Adrenal gland (tissue), 12 donors: ENCODE measurements around the gene FMN1. TPM values are rescaled to one million over a fixed set of nuclear protein-coding genes. Genes with fewer than 3 reads are reported as not detected.

Experiments
- DNase-seq, 7 donors: peaks; one replicate each; pipeline ENCODE4 v3.0.0-alpha.2; 2019 to 2020
- H3K27ac ChIP-seq, 5 donors: fragments of 200-600 bp; sonication (generic) in 4 of 5; 1 replicate in 3 of 5; 2 replicates in 2 of 5; pipeline versions ENCODE4 v1.5.1 to v1.8.0; 2016 to 2020; ENCODE audit warnings: mild to moderate bottlenecking in 1 of 5
- H3K27me3 ChIP-seq: fragments of 200-600 bp; 2 replicates; pipeline ENCODE4 v1.8.0; 2021
- H3K36me3 ChIP-seq, 2 donors: fragments of 200-600 bp; replicated peaks in 1 of 2; 1 replicate in 1 of 2; 2 replicates in 1 of 2; pipeline versions ENCODE4 v1.5.1 to v1.8.0; 2018 to 2022
- H3K4me1 ChIP-seq, 2 donors: fragments of 200-600 bp; replicated peaks in 1 of 2; 1 replicate in 1 of 2; 2 replicates in 1 of 2; pipeline versions ENCODE4 v1.5.1 to v1.8.0; 2018 to 2021
- H3K4me3 ChIP-seq, 4 donors: fragments of 200-600 bp; sonication (generic) in 3 of 4; one replicate each; pipeline ENCODE4 v1.5.1; 2016 to 2018
- H3K9me3 ChIP-seq, 3 donors: fragments of 200-600 bp; sonication (generic) in 1 of 3; replicated peaks in 1 of 3; 1 replicate in 2 of 3; 2 replicates in 1 of 3; pipeline versions ENCODE4 v1.5.1 to v1.8.0; 2016 to 2021
- POLR2A ChIP-seq, 2 donors: fragments of 450-650 bp; IDR thresholded peaks; one replicate each; pipeline ENCODE4 v1.6.1; 2017; ENCODE audit warnings: antibody characterized with exemption in 2 of 2, mild to moderate bottlenecking in 2 of 2, moderate library complexity in 1 of 2
- WGBS, 4 donors: extraction: QIAGEN DNeasy Blood & Tissue Kit in 2 of 4; methylation state at CpG; one replicate each; pipeline versions ENCODE4 v1.1.5 to v1.1.7; 2013 to 2017; 5-methylcytosine and 5-hydroxymethylcytosine counted together
- intact Hi-C, 2 donors: fragments of 100-400 bp; cut with DNase I; formaldehyde crosslinking; loops; one replicate each; pipeline versions ENCODE4 v1.14.1 to v1.15.0; 2022 to 2023
- polyA plus RNA-seq, 3 donors: library from polyadenylated mRNA; stranded (reverse); fragments of 200-250 nt in 2 of 3; fragments of 350-450 nt in 1 of 3; fragmentation: Illumina TruSeq in 1 of 3; extraction: RNeasy Lipid Tissue Mini Kit (QIAGEN cat#74804) in 1 of 3; gene quantifications; one replicate each; pipeline ENCODE4 v1.2.3, GENCODE V29; 2013 to 2014
- total RNA-seq, 9 donors: library from RNA; depleted of rRNA in 4 of 9; stranded (reverse); fragments of >200 nt in 4 of 9; fragments of 120-200 nt in 1 of 9; fragmentation: NEBNext Ultra II Directional in 1 of 9; extraction: Animal tissue kit (Norgen Biotek cat#: 25700) in 1 of 9; gene quantifications; one replicate each; pipeline versions ENCODE4 v1.1.0 to v1.2.4, GENCODE V29; 2013 to 2023
- TF ChIP-seq, protein P1 (sequence below), 6 experiments: fragments of 450-650 bp in 4 of 6; fragments of 200-600 bp in 2 of 6; sonication (generic) in 1 of 6; IDR thresholded peaks; 1 replicate in 5 of 6; 2 replicates in 1 of 6; pipeline versions ENCODE4 v1.5.1 to v1.8.0; 2016 to 2021; ENCODE audit warnings: antibody characterized with exemption in 6 of 6, mild to moderate bottlenecking in 2 of 6, moderate library complexity in 1 of 6
- donor health status: healthy with polysubstance abuse.
- donor health status: Bipolar disorder and iron deficiency.
- donor health status: DM: yes; HTN: yes; CAD: no.
- donor health status: DM: no; HTN: no; CAD: no.
- donor health status: DM: no; HTN: no; CAD: no.
- donor health status: DM: yes; HTN: yes; CAD: no.

Gene FMN1
- total and polyA plus RNA-seq, 12 donors = 0.37 to 29.2 (median 11.4) TPM

GRCh38 chr15:32766101-32766500 lies 428.4 kb downstream of the FMN1 start:
- Histone ChIP-seq H3K4me1 (no peaks in the 10 kb centered on the region), H3K27me3 (no peaks in the 10 kb centered on the region), H3K36me3 (no peaks in the 10 kb centered on the region), H3K27ac (no peak overlapping the region), H3K4me3 (no peak overlapping the region), H3K9me3 (no peaks in the 10 kb centered on the region)
- WGBS, 4 donors = 70 to 84% (median 78%) methylated on average over 3 of the region's 3 CpGs
- intact Hi-C loops = no loop called here
- DNase-seq = no peak
- TF ChIP-seq, protein P1, sequence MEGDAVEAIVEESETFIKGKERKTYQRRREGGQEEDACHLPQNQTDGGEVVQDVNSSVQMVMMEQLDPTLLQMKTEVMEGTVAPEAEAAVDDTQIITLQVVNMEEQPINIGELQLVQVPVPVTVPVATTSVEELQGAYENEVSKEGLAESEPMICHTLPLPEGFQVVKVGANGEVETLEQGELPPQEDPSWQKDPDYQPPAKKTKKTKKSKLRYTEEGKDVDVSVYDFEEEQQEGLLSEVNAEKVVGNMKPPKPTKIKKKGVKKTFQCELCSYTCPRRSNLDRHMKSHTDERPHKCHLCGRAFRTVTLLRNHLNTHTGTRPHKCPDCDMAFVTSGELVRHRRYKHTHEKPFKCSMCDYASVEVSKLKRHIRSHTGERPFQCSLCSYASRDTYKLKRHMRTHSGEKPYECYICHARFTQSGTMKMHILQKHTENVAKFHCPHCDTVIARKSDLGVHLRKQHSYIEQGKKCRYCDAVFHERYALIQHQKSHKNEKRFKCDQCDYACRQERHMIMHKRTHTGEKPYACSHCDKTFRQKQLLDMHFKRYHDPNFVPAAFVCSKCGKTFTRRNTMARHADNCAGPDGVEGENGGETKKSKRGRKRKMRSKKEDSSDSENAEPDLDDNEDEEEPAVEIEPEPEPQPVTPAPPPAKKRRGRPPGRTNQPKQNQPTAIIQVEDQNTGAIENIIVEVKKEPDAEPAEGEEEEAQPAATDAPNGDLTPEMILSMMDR (IDR thresholded peaks at IDR 0.05) = no peak
- no peak for TF ChIP-seq POLR2A (IDR thresholded peaks at IDR 0.05)

DNA sequence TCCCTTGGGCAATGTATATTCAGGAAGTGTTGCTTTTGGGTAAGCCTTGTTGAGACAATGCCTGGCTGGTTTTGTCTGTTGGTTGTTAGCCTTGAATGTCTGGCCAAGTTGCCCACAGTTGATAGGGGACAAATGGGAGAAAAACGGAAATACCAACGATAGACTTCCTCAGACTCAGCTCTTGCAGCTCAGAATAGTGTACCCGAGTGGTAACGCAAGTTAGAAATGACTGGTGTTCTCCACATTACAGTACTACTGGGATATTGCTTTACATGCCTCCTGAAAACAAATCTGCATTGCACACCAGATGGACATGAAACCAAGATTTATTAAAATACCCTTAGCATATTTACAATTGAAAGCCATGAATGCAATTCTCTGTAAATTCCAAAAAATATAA lies 429.3 kb downstream of the FMN1 start:
- Histone ChIP-seq H3K4me3 (no peak overlapping the region), H3K36me3 (no peaks in the 10 kb centered on the region), H3K4me1 (no peaks in the 10 kb centered on the region), H3K27me3 (no peaks in the 10 kb centered on the region), H3K9me3 (no peaks in the 10 kb centered on the region), H3K27ac (no peak overlapping the region)
- 48 to 59% (median 54%) methylated on average over 4 of the region's 4 CpGs for whole genome bisulfite sequencing, 4 donors
- DNase-seq = no peak
- intact Hi-C loops = no loop called here
- no peak for TF ChIP-seq POLR2A (IDR thresholded peaks at IDR 0.05)
- TF ChIP-seq, protein P1 (IDR thresholded peaks at IDR 0.05) = no peak

- H3K27me3 ChIP-seq = no peaks in the 10 kb centered on the region
- H3K27ac ChIP-seq = no peak overlapping the region
- no peaks in the 10 kb centered on the region for H3K36me3 ChIP-seq
- 43 to 83% (median 72%) methylated on average over 1 of the region's 1 CpG for WGBS, 4 donors
- H3K4me3 ChIP-seq = no peak overlapping the region
- no peaks in the 10 kb centered on the region for H3K4me1 ChIP-seq
- intact Hi-C loops = no loop called here
- H3K9me3 ChIP-seq = no peaks in the 10 kb centered on the region
- DNase-seq = no peak
- TF ChIP-seq, protein P1 (IDR thresholded peaks at IDR 0.05) = no peak
- TF ChIP-seq POLR2A (IDR thresholded peaks at IDR 0.05) = no peak
Measured at GRCh38 chr15:32763295-32763694, 431.2 kb downstream of the FMN1 start.

- no peak for TF ChIP-seq POLR2A (IDR thresholded peaks at IDR 0.05)
- TF ChIP-seq, protein P1 (IDR thresholded peaks at IDR 0.05) = no peak
- no peaks in the 10 kb centered on the region for H3K4me1 ChIP-seq
- H3K27me3 ChIP-seq = no peaks in the 10 kb centered on the region
- DNase-seq = no peak
- no peaks in the 10 kb centered on the region for H3K9me3 ChIP-seq
- 73 to 83% (median 75%) methylated on average over 2 of the region's 2 CpGs for WGBS, 4 donors
- H3K36me3 ChIP-seq = no peaks in the 10 kb centered on the region
- H3K4me3 ChIP-seq = no peak overlapping the region
- no peak overlapping the region for H3K27ac ChIP-seq
- intact Hi-C loops = no loop called here
Measured at GRCh38 chr15:32757426-32757825, 437.1 kb downstream of the FMN1 start.
